DOHH2 (cell line): ENCODE results near the gene EIF2B2.

Source experiments
- EZH2phosphoT487 ChIP-seq: fragments of 200-600 bp; sonication (generic); IDR thresholded peaks from 2 replicates; pipeline ENCODE4 v1.6.1; 2017; ENCODE audit warnings: borderline replicate concordance, mild to moderate bottlenecking, antibody characterized with exemption, low read length, moderate library complexity, mixed read lengths
- TF ChIP-seq, protein P1 (sequence below): fragments of 200-600 bp; sonication (generic); IDR thresholded peaks from one replicate; pipeline ENCODE4 v1.5.1; 2014; ENCODE audit warnings: antibody characterized with exemption, mild to moderate bottlenecking, low read depth, low read length; ENCODE audit not compliant: poor library complexity, severe bottlenecking

GRCh38 chr14:75059642-75060041 is 56.9 kb downstream of the EIF2B2 start:
- TF ChIP-seq, protein P1, sequence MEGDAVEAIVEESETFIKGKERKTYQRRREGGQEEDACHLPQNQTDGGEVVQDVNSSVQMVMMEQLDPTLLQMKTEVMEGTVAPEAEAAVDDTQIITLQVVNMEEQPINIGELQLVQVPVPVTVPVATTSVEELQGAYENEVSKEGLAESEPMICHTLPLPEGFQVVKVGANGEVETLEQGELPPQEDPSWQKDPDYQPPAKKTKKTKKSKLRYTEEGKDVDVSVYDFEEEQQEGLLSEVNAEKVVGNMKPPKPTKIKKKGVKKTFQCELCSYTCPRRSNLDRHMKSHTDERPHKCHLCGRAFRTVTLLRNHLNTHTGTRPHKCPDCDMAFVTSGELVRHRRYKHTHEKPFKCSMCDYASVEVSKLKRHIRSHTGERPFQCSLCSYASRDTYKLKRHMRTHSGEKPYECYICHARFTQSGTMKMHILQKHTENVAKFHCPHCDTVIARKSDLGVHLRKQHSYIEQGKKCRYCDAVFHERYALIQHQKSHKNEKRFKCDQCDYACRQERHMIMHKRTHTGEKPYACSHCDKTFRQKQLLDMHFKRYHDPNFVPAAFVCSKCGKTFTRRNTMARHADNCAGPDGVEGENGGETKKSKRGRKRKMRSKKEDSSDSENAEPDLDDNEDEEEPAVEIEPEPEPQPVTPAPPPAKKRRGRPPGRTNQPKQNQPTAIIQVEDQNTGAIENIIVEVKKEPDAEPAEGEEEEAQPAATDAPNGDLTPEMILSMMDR, result no peak
- TF ChIP-seq EZH2phosphoT487, result no peak
